Thyroid gland (tissue), 4 donors: Measurements from ENCODE around the gene CCL18.

Experiments used
- CTCF ChIP-seq, 6 experiments: fragments of 200-600 bp in 3 of 6; fragments of 450-650 bp in 3 of 6; sonication (generic) in 3 of 6; IDR thresholded peaks; one replicate each; pipeline ENCODE4 v1.5.1; 2016 to 2019; ENCODE audit warnings: antibody characterized with exemption in 6 of 6, mild to moderate bottlenecking in 2 of 6, inconsistent platforms in 1 of 6, moderate library complexity in 1 of 6
- POLR2A ChIP-seq, 2 donors: fragments of 450-650 bp; IDR thresholded peaks; one replicate each; pipeline ENCODE4 v1.6.1; 2017; ENCODE audit warnings: antibody characterized with exemption in 2 of 2, mild to moderate bottlenecking in 2 of 2, moderate library complexity in 1 of 2

- TF ChIP-seq CTCF (IDR thresholded peaks at IDR 0.05) = no peak
- TF ChIP-seq POLR2A (IDR thresholded peaks at IDR 0.05) = no peak
These were observed 2.4 kb downstream of the CCL18 start for GRCh38 chr17:36066365-36066985.
